HepG2 (cell line): ENCODE results near the gene EIF6. TPM values are rescaled to one million over a fixed set of nuclear protein-coding genes. Genes with fewer than 3 reads are reported as not detected.

Source experiments
- ARID2 ChIP-seq: sonication (generic); formaldehyde crosslinking; IDR thresholded peaks from 2 replicates; pipeline ENCODE4 v1.8.1; 2022; ENCODE audit warnings: mild to moderate bottlenecking, missing genetic modification reagents, borderline replicate concordance
- DPF2 ChIP-seq: sonication (generic); formaldehyde crosslinking; IDR thresholded peaks from 2 replicates; pipeline ENCODE4 v1.4.0; 2020; ENCODE audit warnings: mild to moderate bottlenecking, low read depth, missing genetic modification reagents, borderline replicate concordance
- FOXA3 ChIP-seq: IDR thresholded peaks from 2 replicates; pipeline ENCODE4 v1.6.1; 2016; ENCODE audit warnings: missing genetic modification reagents, missing compliant biosample characterization
- GABPA ChIP-seq, 2 experiments: IDR thresholded peaks; 2 replicates each; pipeline ENCODE4 v1.6.1; 2011 to 2016; ENCODE audit warnings: low read depth in 2 of 2, low read length in 1 of 2, missing biosample characterization in 1 of 2, missing genetic modification characterization in 1 of 2
- GLMP ChIP-seq: sonication (generic); formaldehyde crosslinking; IDR thresholded peaks from 2 replicates; pipeline ENCODE4 v1.9.0; 2021; ENCODE audit warnings: missing genetic modification reagents, mild to moderate bottlenecking, borderline replicate concordance
- NCOA2 ChIP-seq: sonication (generic); formaldehyde crosslinking; IDR thresholded peaks from 2 replicates; pipeline ENCODE4 v1.8.0; 2022; ENCODE audit warnings: inconsistent platforms
- RELA ChIP-seq: sonication (generic); formaldehyde crosslinking; IDR thresholded peaks from 2 replicates; pipeline ENCODE4 v1.4.0; 2020; ENCODE audit warnings: missing genetic modification reagents
- RFX3 ChIP-seq: IDR thresholded peaks from 2 replicates; pipeline ENCODE4 v1.6.1; 2016; ENCODE audit warnings: missing biosample characterization, missing genetic modification reagents
- TEF ChIP-seq: sonication (generic); formaldehyde crosslinking; IDR thresholded peaks from 2 replicates; pipeline ENCODE4 v1.5.0; 2020; ENCODE audit warnings: missing genetic modification reagents
- U2AF2 ChIP-seq: fragments of 200-400 bp; formaldehyde crosslinking; IDR thresholded peaks from 2 replicates; pipeline ENCODE4 v1.6.1; 2017; ENCODE audit warnings: low read depth, mild to moderate bottlenecking, low read length
- ZFP82 ChIP-seq: sonication (generic); formaldehyde crosslinking; IDR thresholded peaks from 2 replicates; pipeline ENCODE4 v1.5.1; 2020; ENCODE audit warnings: mild to moderate bottlenecking, missing genetic modification reagents, borderline replicate concordance
- ZMYM4 ChIP-seq: sonication (generic); formaldehyde crosslinking; IDR thresholded peaks from 2 replicates; pipeline ENCODE4 v1.8.1; 2023; ENCODE audit warnings: mild to moderate bottlenecking, missing genetic modification reagents
- ZNF235 ChIP-seq: sonication (generic); formaldehyde crosslinking; IDR thresholded peaks from 2 replicates; pipeline ENCODE4 v1.8.1; 2023; ENCODE audit warnings: mild to moderate bottlenecking, missing genetic modification reagents, borderline replicate concordance
- ZNF354B ChIP-seq: sonication (generic); formaldehyde crosslinking; IDR thresholded peaks from 2 replicates; pipeline ENCODE4 v1.8.0; 2022; ENCODE audit warnings: mild to moderate bottlenecking, missing genetic modification reagents
- ZNF407 ChIP-seq: sonication (generic); formaldehyde crosslinking; IDR thresholded peaks from one replicate; pipeline ENCODE4 v1.5.1; 2020; ENCODE audit warnings: mild to moderate bottlenecking, missing genetic modification reagents; ENCODE audit errors: not compliant biosample characterization
- ZNF547 ChIP-seq: sonication (generic); formaldehyde crosslinking; IDR thresholded peaks from 2 replicates; pipeline ENCODE4 v1.5.1; 2020; ENCODE audit warnings: mild to moderate bottlenecking, missing genetic modification reagents
- ZNF800 ChIP-seq: sonication (generic); formaldehyde crosslinking; IDR thresholded peaks from 2 replicates; pipeline ENCODE4 v1.4.0; 2020; ENCODE audit warnings: missing genetic modification reagents
- polyA plus RNA-seq, 8 experiments: library from polyadenylated mRNA; depleted of rRNA in 3 of 8; stranded (reverse) in 7 of 8; unstranded in 1 of 8; fragments of >200 nt; fragmentation: Illumina TruSeq in 4 of 8; extraction: Trizol in 4 of 8; gene quantifications; 2 replicates each; pipeline versions ENCODE4 v1.2.1 to v1.2.3, GENCODE V29; 2011 to 2016; ENCODE audit warnings: low read depth in 4 of 8, missing spikeins in 1 of 8, mixed read lengths in 1 of 8; ENCODE audit not compliant: insufficient read depth in 1 of 8
- total RNA-seq, 5 experiments: library from RNA; depleted of rRNA; stranded (reverse); fragments of >200 nt; fragmentation: Illumina TruSeq; extraction: Trizol; gene quantifications; 2 replicates each; pipeline ENCODE4 v1.2.3, GENCODE V29; 2016; ENCODE audit warnings: low read depth in 1 of 5

The EIF6 gene
- total and polyA plus RNA-seq, 2 of the 13 experiments (the other 11 are each of a cell fraction or from before 2014, with no cell fraction given): 462 to 466 TPM

- TF ChIP-seq ZNF800 (CRISPR knock-in tag): 0 out of 2 replicates have a peak, but pooled peaks have one; percentile 19
- TF ChIP-seq ZMYM4 (CRISPR knock-in tag): peak; percentile 80
- TF ChIP-seq ARID2 (CRISPR knock-in tag): 0 out of 2 replicates have a peak, but pooled peaks have one; percentile 50
- no peak for TF ChIP-seq ZNF407 (CRISPR knock-in tag)
- TF ChIP-seq NCOA2 (CRISPR knock-in tag): no peak
- no peak for TF ChIP-seq RELA
- no peak for TF ChIP-seq TEF
- no peak for TF ChIP-seq U2AF2
- TF ChIP-seq FOXA3 (CRISPR knock-in tag): 0 out of 2 replicates have a peak, but pooled peaks have one; percentile 14
- no peak for TF ChIP-seq GABPA (IDR thresholded peaks at IDR 0.05; ENCODE audit: low read depth, low read length)
- peak; percentile 62 for TF ChIP-seq GABPA (CRISPR knock-in tag; IDR thresholded peaks at IDR 0.05; ENCODE audit: low read depth)
- TF ChIP-seq DPF2 (CRISPR knock-in tag): no peak; the same call in 1 of the 2 replicates
- TF ChIP-seq ZNF547 (CRISPR knock-in tag): no peak; the same call in 1 of the 2 replicates
- no peak for TF ChIP-seq ZNF354B (CRISPR knock-in tag)
- TF ChIP-seq ZFP82 (CRISPR knock-in tag): no peak
- no peak for TF ChIP-seq RFX3 (CRISPR knock-in tag)
- TF ChIP-seq GLMP (CRISPR knock-in tag): no peak
- TF ChIP-seq ZNF235: no peak
Observed at GRCh38 chr20:35286077-35286898, 1.7 kb upstream of the EIF6 start (continued).
